NOMO-1 treated with DMSO at 0.1 percent for 48 hours (cell line): Measurements from ENCODE around the gene ZNF223.
A peak's percentile ranks its signal among the peaks of the same experiment; 100 is the strongest.

Source experiments
- DNase-seq: peaks from one replicate; lab custom pipeline; 2025; ENCODE audit not compliant: unreplicated experiment; lab: John Stamatoyannopoulos, UW

ZNF223 gene

GRCh38 chr19:44051650-44052402 is at the start of gene ZNF223:
Gene ZNF223 (plus strand): TSS chr19:44052036. CDS start chr19:44055177, 3,141 bp downstream.
- peak; percentile 69 for DNase-seq

GRCh38 chr19:44002212-44002565 is 49.6 kb upstream of the ZNF223 start:
- no peak for DNase-seq

- DNase-seq, result peak; percentile 97
Measured at GRCh38 chr19:44002566-44003460, 49.0 kb upstream of the ZNF223 start, which contains the start of gene ZNF230. Gene ZNF230 (plus strand): TSS chr19:44002957. CDS start chr19:44007079, 4,122 bp downstream.

- DNase-seq, result peak; percentile 69
Measured at GRCh38 chr19:44003461-44004009, 48.3 kb upstream of the ZNF223 start.

- DNase-seq, result peak; percentile 75
Measured at GRCh38 chr19:44005973-44006372, 45.9 kb upstream of the ZNF223 start.

- no peak for DNase-seq
Measured at GRCh38 chr19:44007473-44007872, 44.4 kb upstream of the ZNF223 start.

- no peak for DNase-seq
Measured at GRCh38 chr19:44010468-44010867, 41.4 kb upstream of the ZNF223 start.

- DNase-seq, result no peak
Measured at GRCh38 chr19:44019498-44019897, 32.3 kb upstream of the ZNF223 start.

GRCh38 chr19:44021221-44021620 is 30.6 kb upstream of the ZNF223 start:
- no peak for DNase-seq

GRCh38 chr19:44024900-44025216 is 27.0 kb upstream of the ZNF223 start:
- DNase-seq, result no peak

- DNase-seq, result peak; percentile 92
Measured at GRCh38 chr19:44025217-44025936, 26.5 kb upstream of the ZNF223 start, which contains the start of gene ZNF222. Gene ZNF222 (plus strand): TSS chr19:44025379. CDS start chr19:44025437, 58 bp downstream.

GRCh38 chr19:44026622-44027021 is 25.2 kb upstream of the ZNF223 start:
- no peak for DNase-seq

- DNase-seq, result no peak
Measured at GRCh38 chr19:44032001-44032610, 19.7 kb upstream of the ZNF223 start.

GRCh38 chr19:44042147-44042546 is 9.7 kb upstream of the ZNF223 start:
- no peak for DNase-seq

- peak; percentile 43 for DNase-seq
Measured at GRCh38 chr19:44050740-44051649, 841 bp upstream of the ZNF223 start.

- no peak for DNase-seq
Measured at GRCh38 chr19:44055870-44056269, 4.0 kb downstream of the ZNF223 start.

GRCh38 chr19:44059229-44059628 is 7.4 kb downstream of the ZNF223 start:
- DNase-seq, result no peak

GRCh38 chr19:44061038-44061437 is 9.2 kb downstream of the ZNF223 start:
- no peak for DNase-seq

- DNase-seq, result no peak
Measured at GRCh38 chr19:44066305-44066704, 14.5 kb downstream of the ZNF223 start.

- no peak for DNase-seq
Measured at GRCh38 chr19:44069415-44069814, 17.6 kb downstream of the ZNF223 start.
